ENCODE results near the gene DTD1.

DNA sequence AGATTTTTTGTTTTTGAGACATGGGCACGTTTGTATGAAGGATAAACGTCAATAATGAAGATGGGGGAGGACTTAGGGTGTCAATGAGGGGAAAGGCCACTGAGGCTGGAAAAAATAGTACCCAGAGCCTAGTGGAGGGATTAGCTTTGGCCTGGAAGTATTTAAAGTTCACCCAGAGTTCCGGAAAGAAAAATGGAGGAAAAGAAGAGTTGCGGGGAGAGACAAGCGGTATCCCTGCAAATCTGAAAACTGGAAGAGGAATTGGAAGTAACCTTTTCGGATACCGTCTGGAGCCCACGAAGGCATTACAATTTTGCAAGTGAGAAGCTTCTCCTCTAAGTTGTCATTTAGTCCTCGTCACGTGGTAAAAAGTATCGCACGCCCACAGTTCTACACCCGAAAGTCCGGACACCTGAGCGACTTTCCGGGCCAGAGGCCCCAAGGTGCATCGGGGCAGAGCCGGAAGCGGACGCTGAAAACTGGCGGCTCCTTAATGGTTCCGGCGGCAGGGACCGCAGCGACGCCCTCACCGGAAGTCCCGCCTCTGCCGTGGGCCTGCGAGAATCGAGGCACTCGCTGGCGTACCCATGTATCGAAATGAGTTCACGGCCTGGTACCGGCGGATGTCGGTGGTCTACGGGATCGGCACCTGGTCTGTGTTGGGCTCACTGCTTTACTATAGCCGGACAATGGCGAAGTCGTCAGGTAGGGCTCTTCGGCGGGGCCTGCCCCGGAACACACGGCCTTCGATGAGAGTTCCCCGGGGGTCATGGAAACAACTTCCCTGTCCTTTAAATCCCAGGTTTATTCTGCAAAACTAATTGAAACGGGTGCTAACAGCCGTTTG is 20.7 kb upstream of the DTD1 start, which contains the start of gene SMIM26:
- TF ChIP-seq, protein P1, sequence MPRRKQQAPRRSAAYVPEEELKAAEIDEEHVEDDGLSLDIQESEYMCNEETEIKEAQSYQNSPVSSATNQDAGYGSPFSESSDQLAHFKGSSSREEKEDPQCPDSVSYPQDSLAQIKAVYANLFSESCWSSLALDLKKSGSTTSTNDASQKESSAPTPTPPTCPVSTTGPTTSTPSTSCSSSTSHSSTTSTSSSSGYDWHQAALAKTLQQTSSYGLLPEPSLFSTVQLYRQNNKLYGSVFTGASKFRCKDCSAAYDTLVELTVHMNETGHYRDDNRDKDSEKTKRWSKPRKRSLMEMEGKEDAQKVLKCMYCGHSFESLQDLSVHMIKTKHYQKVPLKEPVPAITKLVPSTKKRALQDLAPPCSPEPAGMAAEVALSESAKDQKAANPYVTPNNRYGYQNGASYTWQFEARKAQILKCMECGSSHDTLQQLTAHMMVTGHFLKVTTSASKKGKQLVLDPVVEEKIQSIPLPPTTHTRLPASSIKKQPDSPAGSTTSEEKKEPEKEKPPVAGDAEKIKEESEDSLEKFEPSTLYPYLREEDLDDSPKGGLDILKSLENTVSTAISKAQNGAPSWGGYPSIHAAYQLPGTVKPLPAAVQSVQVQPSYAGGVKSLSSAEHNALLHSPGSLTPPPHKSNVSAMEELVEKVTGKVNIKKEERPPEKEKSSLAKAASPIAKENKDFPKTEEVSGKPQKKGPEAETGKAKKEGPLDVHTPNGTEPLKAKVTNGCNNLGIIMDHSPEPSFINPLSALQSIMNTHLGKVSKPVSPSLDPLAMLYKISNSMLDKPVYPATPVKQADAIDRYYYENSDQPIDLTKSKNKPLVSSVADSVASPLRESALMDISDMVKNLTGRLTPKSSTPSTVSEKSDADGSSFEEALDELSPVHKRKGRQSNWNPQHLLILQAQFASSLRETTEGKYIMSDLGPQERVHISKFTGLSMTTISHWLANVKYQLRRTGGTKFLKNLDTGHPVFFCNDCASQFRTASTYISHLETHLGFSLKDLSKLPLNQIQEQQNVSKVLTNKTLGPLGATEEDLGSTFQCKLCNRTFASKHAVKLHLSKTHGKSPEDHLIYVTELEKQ (tag by site-specific recombination; IDR thresholded peaks at IDR 0.05; ENCODE audit: borderline replicate concordance): no peak; the same call in 1 of the 2 replicates
- TF ChIP-seq GLI2 (tag by site-specific recombination; IDR thresholded peaks at IDR 0.05; ENCODE audit: borderline replicate concordance, low read depth) (no peak), ZNF501 (tag by site-specific recombination; IDR thresholded peaks at IDR 0.05) (peak; percentile 88; the same call in 1 of the 2 replicates), ZBTB8A (tag by site-specific recombination; IDR thresholded peaks at IDR 0.05) (peak; percentile 83), KLF10 (tag by site-specific recombination; IDR thresholded peaks at IDR 0.05) (peak; percentile 22; the same call in 1 of the 2 replicates), ZNF701 (tag by site-specific recombination; IDR thresholded peaks at IDR 0.05) (no peak)
- TF ChIP-seq, protein P2, sequence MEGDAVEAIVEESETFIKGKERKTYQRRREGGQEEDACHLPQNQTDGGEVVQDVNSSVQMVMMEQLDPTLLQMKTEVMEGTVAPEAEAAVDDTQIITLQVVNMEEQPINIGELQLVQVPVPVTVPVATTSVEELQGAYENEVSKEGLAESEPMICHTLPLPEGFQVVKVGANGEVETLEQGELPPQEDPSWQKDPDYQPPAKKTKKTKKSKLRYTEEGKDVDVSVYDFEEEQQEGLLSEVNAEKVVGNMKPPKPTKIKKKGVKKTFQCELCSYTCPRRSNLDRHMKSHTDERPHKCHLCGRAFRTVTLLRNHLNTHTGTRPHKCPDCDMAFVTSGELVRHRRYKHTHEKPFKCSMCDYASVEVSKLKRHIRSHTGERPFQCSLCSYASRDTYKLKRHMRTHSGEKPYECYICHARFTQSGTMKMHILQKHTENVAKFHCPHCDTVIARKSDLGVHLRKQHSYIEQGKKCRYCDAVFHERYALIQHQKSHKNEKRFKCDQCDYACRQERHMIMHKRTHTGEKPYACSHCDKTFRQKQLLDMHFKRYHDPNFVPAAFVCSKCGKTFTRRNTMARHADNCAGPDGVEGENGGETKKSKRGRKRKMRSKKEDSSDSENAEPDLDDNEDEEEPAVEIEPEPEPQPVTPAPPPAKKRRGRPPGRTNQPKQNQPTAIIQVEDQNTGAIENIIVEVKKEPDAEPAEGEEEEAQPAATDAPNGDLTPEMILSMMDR (tag by site-specific recombination; IDR thresholded peaks at IDR 0.05): no peak

All from HEK293 (cell line).